ENCODE results near the gene PTPRS. TPM values are rescaled to one million over a fixed set of nuclear protein-coding genes. Genes with fewer than 3 reads are reported as not detected.

Gene PTPRS
- total and polyA plus RNA-seq, 2 of the 13 experiments (the other 11 are each of a cell fraction or from before 2014, with no cell fraction given), result 32.7 to 43.9 TPM

DNA sequence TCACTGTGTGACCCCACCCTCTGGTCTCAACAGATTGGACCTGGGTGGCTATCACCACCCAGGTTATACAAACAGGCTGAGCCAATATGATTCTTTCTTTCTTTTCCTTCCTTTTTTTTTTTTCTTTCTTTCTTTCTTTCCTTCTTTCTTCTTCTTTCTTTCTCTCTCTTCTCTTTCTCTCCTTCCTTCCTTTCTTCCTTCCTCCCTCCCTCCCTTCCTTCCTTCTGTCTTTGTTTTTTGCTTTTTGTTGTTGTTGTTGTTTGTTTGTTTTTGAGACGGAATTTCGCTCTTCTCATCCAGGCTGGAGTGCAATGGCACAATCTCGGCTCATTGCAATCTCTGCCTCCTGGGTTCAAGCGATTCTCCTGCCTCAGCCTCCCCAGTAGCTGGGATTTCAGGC is 17.0 kb upstream of the PTPRS start:
- H3K9ac ChIP-seq (ENCODE audit: insufficient read depth, low read depth, low read length), result no peak overlapping the region
- ATAC-seq (no peak), DNase-seq (ENCODE audit: low spot score) (no peak), FAIRE-seq (no peak)
- no peaks in the 10 kb centered on the region for H3K9me3 ChIP-seq (ENCODE audit: low read length)
- H3K4me2 ChIP-seq (ENCODE audit: low read depth, low read length), result no peak overlapping the region
- peaks cover 24% of the 10 kb centered on the region for H3K4me1 ChIP-seq (ENCODE audit: insufficient read depth, low read length)
- intact Hi-C loops (cut with micrococcal nuclease; ENCODE audit: unreplicated experiment), result loop anchor here (10.0 kb wide), 1 partner anchor 127 kb away; no protein-coding TSS in a partner anchor
- in situ Hi-C loops (cut with HindIII; ENCODE audit: extremely low pct_ligation_motif_present, low pct_unique_long_range_greater_than_20kb), result no loop called here
- H4K20me1 ChIP-seq (ENCODE audit: insufficient read depth, low read length), result no peaks in the 10 kb centered on the region
- H3K27ac ChIP-seq (ENCODE audit: extremely low read length, insufficient read depth, low read length), result no peak overlapping the region
- 42% methylated on average over 4 of the region's 4 CpGs for WGBS (ENCODE audit: low lambda C conversion rate)
- H2AFZ ChIP-seq (ENCODE audit: low read length), result no peak overlapping the region
- TF ChIP-seq ZNF605 (CRISPR knock-in tag; IDR thresholded peaks at IDR 0.05), result no peak
- TF ChIP-seq, protein P1, sequence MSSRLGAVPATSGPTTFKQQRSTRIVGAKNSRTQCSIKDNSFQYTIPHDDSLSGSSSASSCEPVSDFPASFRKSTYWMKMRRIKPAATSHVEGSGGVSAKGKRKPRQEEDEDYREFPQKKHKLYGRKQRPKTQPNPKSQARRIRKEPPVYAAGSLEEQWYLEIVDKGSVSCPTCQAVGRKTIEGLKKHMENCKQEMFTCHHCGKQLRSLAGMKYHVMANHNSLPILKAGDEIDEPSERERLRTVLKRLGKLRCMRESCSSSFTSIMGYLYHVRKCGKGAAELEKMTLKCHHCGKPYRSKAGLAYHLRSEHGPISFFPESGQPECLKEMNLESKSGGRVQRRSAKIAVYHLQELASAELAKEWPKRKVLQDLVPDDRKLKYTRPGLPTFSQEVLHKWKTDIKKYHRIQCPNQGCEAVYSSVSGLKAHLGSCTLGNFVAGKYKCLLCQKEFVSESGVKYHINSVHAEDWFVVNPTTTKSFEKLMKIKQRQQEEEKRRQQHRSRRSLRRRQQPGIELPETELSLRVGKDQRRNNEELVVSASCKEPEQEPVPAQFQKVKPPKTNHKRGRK (CRISPR knock-in tag; IDR thresholded peaks at IDR 0.05), result 0 out of 2 replicates have a peak, but pooled peaks have one; percentile 79
- TF ChIP-seq PRPF4 (IDR thresholded peaks at IDR 0.05; ENCODE audit: low read depth, low read length, poor library complexity, severe bottlenecking), result no peak
- POLR2A ChIA-PET, result no interaction called here
- no peaks in the 10 kb centered on the region for H3K36me3 ChIP-seq (replicated peaks in 1 of 2; ENCODE audit: control insufficient read depth in 1 of 2, insufficient read depth in 2 of 2, low read length in 2 of 2)
- no TSS peak for BruUV-seq (replicated peaks)
- CTCF ChIA-PET (ENCODE audit: low intra/inter-chr PET ratio, low total read pairs), result no interaction called here
- no peak overlapping the region for H3K4me3 ChIP-seq (replicated peaks in 1 of 3; ENCODE audit: insufficient read depth in 1 of 3, low read depth in 2 of 3, low read length in 3 of 3)
- no peaks in the 10 kb centered on the region for H3K79me2 ChIP-seq (ENCODE audit: insufficient read depth, low read length)
- peaks cover 0 to 1% of the 10 kb centered on the region in 2 experiments; a peak in 1 of 5 replicates for H3K27me3 ChIP-seq (ENCODE audit: control insufficient read depth in 1 of 2, insufficient read depth in 2 of 2, low read length in 2 of 2)

DNA sequence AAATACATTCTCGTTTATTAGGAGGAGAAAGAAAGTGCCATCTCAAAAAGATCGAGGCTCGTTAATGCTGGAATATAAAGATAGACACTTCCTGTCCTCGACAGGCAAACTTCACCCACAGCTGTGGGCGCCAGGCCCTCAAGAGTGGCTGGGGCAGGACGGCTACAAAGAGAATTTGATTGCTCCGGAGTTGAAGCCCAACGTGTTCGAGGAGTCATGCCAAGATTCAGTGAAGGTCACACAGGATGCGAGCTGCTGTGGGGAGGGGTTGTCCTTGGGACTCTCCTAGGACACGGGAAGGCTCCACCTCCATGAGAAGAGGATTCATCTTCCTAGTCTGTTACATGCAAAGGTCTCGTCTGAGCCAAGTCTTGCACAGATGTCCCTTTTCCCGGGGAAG is 16.3 kb upstream of the PTPRS start:
- Histone ChIP-seq H2AFZ (ENCODE audit: low read length) (no peak overlapping the region), H3K27ac (ENCODE audit: extremely low read length, insufficient read depth, low read length) (no peak overlapping the region), H3K4me2 (ENCODE audit: low read depth, low read length) (no peak overlapping the region; the same call in 1 of the 2 replicates), H3K79me2 (ENCODE audit: insufficient read depth, low read length) (no peaks in the 10 kb centered on the region), H3K36me3 (replicated peaks in 1 of 2; ENCODE audit: control insufficient read depth in 1 of 2, insufficient read depth in 2 of 2, low read length in 2 of 2) (no peaks in the 10 kb centered on the region), H3K9ac (ENCODE audit: insufficient read depth, low read depth, low read length) (no peak overlapping the region), H3K27me3 (ENCODE audit: control insufficient read depth in 1 of 2, insufficient read depth in 2 of 2, low read length in 2 of 2) (peaks cover 0 to 1% of the 10 kb centered on the region in 2 experiments; a peak in 1 of 5 replicates), H3K9me3 (ENCODE audit: low read length) (no peaks in the 10 kb centered on the region), H3K4me3 (replicated peaks in 1 of 3; ENCODE audit: insufficient read depth in 1 of 3, low read depth in 2 of 3, low read length in 3 of 3) (no peak overlapping the region), H4K20me1 (ENCODE audit: insufficient read depth, low read length) (no peaks in the 10 kb centered on the region), H3K4me1 (ENCODE audit: insufficient read depth, low read length) (peaks cover 24% of the 10 kb centered on the region)
- WGBS (ENCODE audit: low lambda C conversion rate), result 8% methylated on average over 11 of the region's 13 CpGs
- no peak for FAIRE-seq
- TF ChIP-seq, protein P2, sequence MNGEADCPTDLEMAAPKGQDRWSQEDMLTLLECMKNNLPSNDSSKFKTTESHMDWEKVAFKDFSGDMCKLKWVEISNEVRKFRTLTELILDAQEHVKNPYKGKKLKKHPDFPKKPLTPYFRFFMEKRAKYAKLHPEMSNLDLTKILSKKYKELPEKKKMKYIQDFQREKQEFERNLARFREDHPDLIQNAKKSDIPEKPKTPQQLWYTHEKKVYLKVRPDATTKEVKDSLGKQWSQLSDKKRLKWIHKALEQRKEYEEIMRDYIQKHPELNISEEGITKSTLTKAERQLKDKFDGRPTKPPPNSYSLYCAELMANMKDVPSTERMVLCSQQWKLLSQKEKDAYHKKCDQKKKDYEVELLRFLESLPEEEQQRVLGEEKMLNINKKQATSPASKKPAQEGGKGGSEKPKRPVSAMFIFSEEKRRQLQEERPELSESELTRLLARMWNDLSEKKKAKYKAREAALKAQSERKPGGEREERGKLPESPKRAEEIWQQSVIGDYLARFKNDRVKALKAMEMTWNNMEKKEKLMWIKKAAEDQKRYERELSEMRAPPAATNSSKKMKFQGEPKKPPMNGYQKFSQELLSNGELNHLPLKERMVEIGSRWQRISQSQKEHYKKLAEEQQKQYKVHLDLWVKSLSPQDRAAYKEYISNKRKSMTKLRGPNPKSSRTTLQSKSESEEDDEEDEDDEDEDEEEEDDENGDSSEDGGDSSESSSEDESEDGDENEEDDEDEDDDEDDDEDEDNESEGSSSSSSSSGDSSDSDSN (CRISPR knock-in tag; IDR thresholded peaks at IDR 0.05), result no peak
- TF ChIP-seq SPEN (CRISPR knock-in tag; IDR thresholded peaks at IDR 0.05; ENCODE audit: low read depth) (no peak), ZNF354B (CRISPR knock-in tag; IDR thresholded peaks at IDR 0.05) (no peak), ZSCAN29 (CRISPR knock-in tag; conservative IDR thresholded peaks at IDR 0.05) (no peak), CHCHD3 (CRISPR knock-in tag; IDR thresholded peaks at IDR 0.05) (no peak), ZSCAN30 (CRISPR knock-in tag; IDR thresholded peaks at IDR 0.05) (no peak), FOXP4 (CRISPR knock-in tag; IDR thresholded peaks at IDR 0.05) (no peak), NFE2L2 (IDR thresholded peaks at IDR 0.05; ENCODE audit: low read length) (no peak)
- ChIA-PET POLR2A (no interaction called here), CTCF (ENCODE audit: low intra/inter-chr PET ratio, low total read pairs) (no interaction called here)
- in situ Hi-C loops (cut with HindIII; ENCODE audit: extremely low pct_ligation_motif_present, low pct_unique_long_range_greater_than_20kb), result no loop called here
- ATAC-seq, result no peak
- no TSS peak for BruUV-seq (replicated peaks)
- intact Hi-C loops (cut with micrococcal nuclease; ENCODE audit: unreplicated experiment), result loop anchor here (10.0 kb wide), 1 partner anchor 128 kb away; no protein-coding TSS in a partner anchor
- DNase-seq (ENCODE audit: low spot score), result no peak

All from HepG2 (cell line).